Measurements from ENCODE around the gene TMED4.
"Not testable (repeated sequence)": the region's sequence is repeated elsewhere in the genome, so short reads cannot be mapped to it uniquely, and the experiment has no call there.

Gene TMED4

GRCh38 chr7:44607141-44608068, 25.4 kb upstream of the TMED4 start:
- DNase-seq = no peak

GRCh38 chr7:44606341-44607140, 24.5 kb upstream of the TMED4 start, which contains the start of gene OGDH:
OGDH (plus strand) TSS chr7:44606627; CDS start chr7:44624344, 17,717 bp downstream.
- peak; percentile 97 for DNase-seq

GRCh38 chr7:44604941-44605340, 22.9 kb upstream of the TMED4 start:
- no peak for DNase-seq

- DNase-seq = no peak
Observed at GRCh38 chr7:44603193-44603592, 21.2 kb upstream of the TMED4 start.

DNA sequence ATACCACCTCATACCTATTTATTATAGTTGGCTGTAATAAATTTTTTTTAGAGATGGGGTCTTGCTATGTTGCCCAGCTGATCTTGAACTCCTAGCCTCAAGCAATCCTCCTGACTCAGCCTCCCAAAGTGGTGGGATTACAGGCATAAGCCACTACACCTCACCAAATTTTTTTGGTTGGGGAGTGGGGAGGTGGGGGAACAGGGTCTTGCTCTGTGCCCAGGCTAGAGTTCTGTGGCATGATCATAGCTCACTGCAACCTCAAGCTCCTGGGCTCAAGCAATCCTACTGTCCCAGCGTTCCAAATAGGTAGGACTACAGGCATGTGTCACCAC, 20.5 kb upstream of the TMED4 start:
- no peak for DNase-seq

GRCh38 chr7:44599222-44599621, 17.2 kb upstream of the TMED4 start:
- no peak for DNase-seq

DNA sequence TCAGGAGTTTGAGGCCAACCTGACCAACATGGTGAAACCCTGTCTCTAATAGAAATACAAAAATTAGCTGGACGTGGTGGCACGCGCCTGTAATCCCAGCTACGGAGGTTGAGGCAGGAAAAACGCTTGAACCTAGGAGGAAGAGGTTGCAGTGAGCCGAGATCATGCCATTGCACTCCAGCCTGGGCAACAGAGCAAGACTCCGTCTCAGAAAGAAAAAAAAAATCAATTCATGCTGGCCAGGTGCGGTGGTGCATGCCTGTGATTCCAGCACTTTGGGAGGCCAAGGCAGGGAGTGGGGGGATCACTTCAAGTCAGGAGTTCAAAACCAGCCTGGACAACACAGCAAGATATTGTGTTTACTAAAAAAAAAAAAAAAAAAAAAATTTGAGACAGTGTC, 15.2 kb upstream of the TMED4 start:
- not testable (repeated sequence) for DNase-seq

GRCh38 chr7:44595934-44596635, 14.1 kb upstream of the TMED4 start:
- no peak for DNase-seq

- no peak for DNase-seq
Observed at GRCh38 chr7:44590910-44591309, 8.9 kb upstream of the TMED4 start.

DNA sequence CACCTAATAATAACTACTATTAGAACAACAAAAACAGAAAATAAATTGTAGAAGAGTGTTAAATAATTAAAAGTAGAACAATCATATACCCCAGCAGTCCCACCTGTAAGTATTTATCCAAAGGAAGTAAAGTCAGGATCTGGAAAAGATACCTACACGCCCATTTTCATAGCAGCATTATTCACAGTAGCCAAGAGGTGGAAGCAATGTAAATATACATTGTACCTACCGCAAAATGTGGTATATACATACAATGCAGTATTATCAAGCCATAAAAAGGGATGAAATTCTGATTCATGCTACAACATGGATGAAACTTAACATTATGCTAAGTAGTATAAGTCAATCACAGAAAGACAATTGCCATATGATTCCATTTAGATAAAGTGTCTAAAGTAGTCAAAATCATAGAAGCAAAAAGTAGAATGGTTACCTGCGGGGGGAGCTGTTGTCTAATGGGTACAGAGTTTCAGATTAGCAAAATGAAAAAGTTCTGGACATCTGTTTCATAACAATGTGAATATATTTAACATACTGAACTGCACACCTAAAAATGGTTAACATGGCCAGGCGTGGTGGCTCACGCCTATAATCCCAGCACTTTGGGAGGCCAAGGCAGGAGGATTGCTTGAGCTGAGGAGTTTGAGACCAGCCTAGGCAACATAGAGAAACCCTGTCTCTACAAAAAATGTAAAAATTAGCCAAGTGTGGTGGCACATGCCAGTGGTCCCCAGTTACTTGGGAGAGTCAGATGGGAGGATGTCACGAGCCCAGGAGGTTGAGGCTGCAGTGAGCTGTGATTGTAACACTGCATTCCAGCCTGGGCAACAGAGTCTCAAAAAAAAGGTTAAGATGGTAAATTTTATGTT, 6.0 kb upstream of the TMED4 start:
- DNase-seq = peak; percentile 29 to 71

- no peak for DNase-seq
Observed at GRCh38 chr7:44583146-44583865, 1.3 kb upstream of the TMED4 start.

GRCh38 chr7:44580945-44581878, 819 bp downstream of the TMED4 start:
- peak in 1 of 2 experiments; percentile 35 for DNase-seq

- DNase-seq = no peak
Observed at GRCh38 chr7:44576228-44576627, 5.8 kb downstream of the TMED4 start.

DNA sequence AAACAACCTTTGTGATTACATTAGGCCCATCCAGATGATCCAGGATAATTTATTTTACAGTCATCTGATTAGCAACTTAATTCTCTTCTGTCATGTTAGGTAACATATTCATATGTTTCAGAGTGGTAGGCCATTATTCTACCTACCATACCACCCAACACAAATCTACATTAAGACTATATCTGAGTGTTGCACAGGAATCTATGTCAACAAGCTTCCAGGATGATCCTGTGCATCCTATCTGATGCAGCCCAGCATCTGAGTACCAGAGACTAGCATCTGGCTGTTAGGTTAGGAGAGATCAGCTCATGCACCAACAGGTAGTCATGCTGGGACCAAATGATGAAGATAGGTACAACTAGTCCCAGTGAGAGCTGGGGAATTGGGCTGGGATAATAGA, 7.0 kb downstream of the TMED4 start:
- DNase-seq = no peak

DNA sequence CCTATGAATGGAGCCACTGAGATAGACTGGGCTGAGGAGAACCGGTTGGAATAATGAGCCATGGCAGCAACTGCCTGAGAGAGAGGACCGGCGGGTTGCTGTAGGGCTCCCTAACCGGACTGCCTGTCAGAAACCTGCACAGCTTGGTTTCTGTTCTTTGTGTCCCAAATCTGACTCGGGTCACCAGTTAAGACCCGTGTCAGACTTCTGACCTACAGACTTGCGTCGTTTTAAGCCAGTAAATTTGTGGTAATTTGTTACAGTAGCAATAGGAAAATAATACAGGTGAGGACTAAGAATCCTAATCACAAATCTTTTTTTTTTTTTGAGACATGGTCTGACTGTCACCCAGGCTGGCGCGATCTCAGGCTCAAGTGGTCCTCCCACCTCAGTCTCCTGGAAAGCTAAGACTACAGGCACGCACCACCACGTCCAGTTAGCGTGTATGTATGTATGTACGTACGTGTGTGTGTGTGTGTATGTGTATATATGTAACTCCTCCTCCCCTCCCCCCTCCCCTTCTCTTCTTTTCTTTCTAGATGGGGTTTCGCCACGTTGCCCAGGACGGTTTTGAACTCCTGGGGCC, 7.7 kb downstream of the TMED4 start:
- no peak for DNase-seq

GRCh38 chr7:44573464-44574286, 8.4 kb downstream of the TMED4 start, which contains the start of gene DDX56:
DDX56 (minus strand) TSS chr7:44573908; CDS start chr7:44573895, 13 bp downstream.
- peak; percentile 88 to 96 for DNase-seq

DNA sequence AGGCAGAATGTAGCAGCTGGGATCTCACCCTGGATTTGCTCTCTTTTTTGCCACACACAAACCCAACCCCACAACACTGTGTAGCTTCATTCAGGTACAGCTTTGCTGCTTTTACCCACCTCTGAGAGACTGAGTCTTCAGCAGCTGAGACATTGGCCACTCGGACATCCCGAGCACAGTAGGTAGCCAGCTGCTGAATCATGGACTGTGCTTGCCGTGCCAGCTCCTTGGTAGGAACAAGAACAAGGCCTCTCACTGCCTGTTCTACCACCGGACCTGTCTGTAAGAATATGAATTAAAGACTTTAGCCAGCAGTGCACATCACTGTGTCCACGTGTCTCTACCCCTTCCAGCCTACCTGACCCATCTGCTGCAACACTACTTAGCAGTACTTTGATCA, 9.3 kb downstream of the TMED4 start:
- DNase-seq = no peak

- no peak for DNase-seq
Observed at GRCh38 chr7:44569959-44570358, 12.1 kb downstream of the TMED4 start.

All from NCI-H524 (cell line).